Transverse colon (tissue), 4 donors: ENCODE data around the gene NBPF6. TPM values are rescaled to one million over a fixed set of nuclear protein-coding genes. Genes with fewer than 3 reads are reported as not detected.

Experiments used
- DNase-seq: peaks from one replicate; pipeline ENCODE4 v3.0.0-alpha.2; 2019
- H3K27ac ChIP-seq, 4 donors: fragments of 200-600 bp; sonication (generic); 2 replicates each; pipeline ENCODE4 v1.5.1; 2016 to 2018; ENCODE audit warnings: inconsistent platforms in 4 of 4
- H3K27me3 ChIP-seq: fragments of 200-600 bp; sonication (generic); 2 replicates; pipeline ENCODE4 v1.5.1; 2017; ENCODE audit warnings: inconsistent platforms
- H3K36me3 ChIP-seq, 4 donors: fragments of 200-600 bp; sonication (generic); 2 replicates each; pipeline ENCODE4 v1.5.1; 2017 to 2019; ENCODE audit warnings: inconsistent platforms in 4 of 4
- H3K4me1 ChIP-seq, 4 donors: fragments of 200-600 bp; sonication (generic); 2 replicates each; pipeline ENCODE4 v1.5.1; 2017 to 2020; ENCODE audit warnings: inconsistent platforms in 4 of 4
- H3K4me3 ChIP-seq, 4 donors: fragments of 200-600 bp; sonication (generic); 1 replicate in 1 of 4; 2 replicates in 3 of 4; pipeline versions ENCODE4 v1.5.1 to v1.6.1; 2017 to 2019; ENCODE audit warnings: inconsistent platforms in 4 of 4
- H3K9me3 ChIP-seq, 2 donors: fragments of 200-600 bp; sonication (generic); 2 replicates each; pipeline ENCODE4 v1.5.1; 2017 to 2019; ENCODE audit warnings: inconsistent platforms in 2 of 2
- CTCF ChIP-seq, 5 experiments: fragments of 200-600 bp in 3 of 5; fragments of 450-650 bp in 2 of 5; sonication (generic) in 3 of 5; IDR thresholded peaks; 1 replicate in 2 of 5; 2 replicates in 3 of 5; pipeline ENCODE4 v1.5.1; 2016 to 2017; ENCODE audit warnings: antibody characterized with exemption in 5 of 5, inconsistent platforms in 3 of 5, mild to moderate bottlenecking in 2 of 5, moderate library complexity in 1 of 5
- EP300 ChIP-seq: sonication (generic); formaldehyde crosslinking; IDR thresholded peaks from one replicate; pipeline ENCODE4 v1.6.1; 2017; ENCODE audit warnings: antibody characterized with exemption, low read depth
- POLR2A ChIP-seq: fragments of 450-650 bp; IDR thresholded peaks from one replicate; pipeline ENCODE4 v1.6.1; 2016; ENCODE audit warnings: antibody characterized with exemption, mild to moderate bottlenecking, moderate library complexity
- POLR2AphosphoS5 ChIP-seq, 3 donors: sonication (generic); formaldehyde crosslinking; IDR thresholded peaks; one replicate each; pipeline ENCODE4 v1.6.1; 2016; ENCODE audit warnings: antibody characterized with exemption in 3 of 3
- WGBS, 2 donors: methylation state at CpG; one replicate each; pipeline ENCODE4 v1.1.5; 2018; ENCODE audit warnings: low coverage in 1 of 2; 5-methylcytosine and 5-hydroxymethylcytosine counted together
- in situ Hi-C, 4 donors: fragments of 200-750 bp; cut with MboI; loops; one replicate each; pipeline versions ENCODE4 v1.15.0 to v1.15.1; 2017; ENCODE audit warnings: low sequenced_read_pairs in 3 of 4, low pct_ligation_motif_present in 1 of 4, low pct_unique_long_range_greater_than_20kb in 1 of 4
- intact Hi-C: fragments of 100-400 bp; cut with DNase I; formaldehyde crosslinking; loops from one replicate; pipeline ENCODE4 v1.15.1; 2023; ENCODE audit warnings: low total_unique reads
- total RNA-seq, 4 donors: library from RNA; depleted of rRNA; stranded (reverse); fragments of >200 nt; gene quantifications; one replicate each; pipeline ENCODE4 v1.1.0, GENCODE V29; 2016

The NBPF6 gene
- total RNA-seq, 4 donors from 2014 or later = 0.32 TPM; not detected in 3

- intact Hi-C loops = no loop called here
Measured at GRCh38 chr1:108502624-108503023, 52.5 kb downstream of the NBPF6 start.

GRCh38 chr1:108503062-108503733 lies 53.1 kb downstream of the NBPF6 start:
- intact Hi-C loops = no loop called here
- in situ Hi-C loops = loop anchor here in 3 of 4 donors (10.0 to 25.0 kb wide), 4 partner anchors 52 to 134 kb away; partner anchors contain the start of gene EEIG2 (in 1 of the 3)
- H3K9me3 ChIP-seq = no peaks in the 10 kb centered on the region

More at GRCh38 chr1:108502624-108503023, 52.5 kb downstream of the NBPF6 start:
- no peak for DNase-seq
- WGBS, 2 donors = 82 to 84% methylated on average over 2 of the region's 2 CpGs
- Histone ChIP-seq H3K36me3 (no peaks in the 10 kb centered on the region), H3K4me1 (no peaks in the 10 kb centered on the region), H3K27ac (no peak overlapping the region), H3K9me3 (no peaks in the 10 kb centered on the region), H3K27me3 (peaks cover 6% of the 10 kb centered on the region), H3K4me3 (no peak overlapping the region)
- in situ Hi-C loops = loop anchor here in 3 of 4 donors (10.0 to 25.0 kb wide), 4 partner anchors 52 to 135 kb away; partner anchors contain the start of gene EEIG2 (in 1 of the 3)
- TF ChIP-seq CTCF (IDR thresholded peaks at IDR 0.05) = no peak
- TF ChIP-seq POLR2AphosphoS5 (IDR thresholded peaks at IDR 0.05) = no peak
- TF ChIP-seq EP300 = no peak
- no peak for TF ChIP-seq POLR2A

GRCh38 chr1:108504447-108504846 lies 54.3 kb downstream of the NBPF6 start:
- H3K4me3 ChIP-seq = no peak overlapping the region
- H3K27ac ChIP-seq = no peak overlapping the region
- no peaks in the 10 kb centered on the region for H3K4me1 ChIP-seq
- 75 to 86% methylated on average over 1 of the region's 1 CpG for WGBS, 2 donors
- no peak for TF ChIP-seq POLR2AphosphoS5 (IDR thresholded peaks at IDR 0.05)
- TF ChIP-seq CTCF (IDR thresholded peaks at IDR 0.05) = no peak
- TF ChIP-seq POLR2A = no peak
- no peak for TF ChIP-seq EP300
- H3K27me3 ChIP-seq = peaks cover 4% of the 10 kb centered on the region
- intact Hi-C loops (no loop called here), in situ Hi-C loops (loop anchor here in 3 of 4 donors (10.0 to 25.0 kb wide), 4 partner anchors 50 to 133 kb away; partner anchors contain the start of gene EEIG2 (in 1 of the 3))
- DNase-seq = no peak
- no peaks in the 10 kb centered on the region for H3K36me3 ChIP-seq
- H3K9me3 ChIP-seq = no peaks in the 10 kb centered on the region

More at GRCh38 chr1:108503062-108503733, 53.1 kb downstream of the NBPF6 start:
- no peak overlapping the region for H3K27ac ChIP-seq
- peaks cover 6% of the 10 kb centered on the region for H3K27me3 ChIP-seq
- no peaks in the 10 kb centered on the region for H3K36me3 ChIP-seq
- 73 to 81% methylated on average over 5 of the region's 5 CpGs for WGBS, 2 donors
- no peak overlapping the region for H3K4me3 ChIP-seq
- no peaks in the 10 kb centered on the region for H3K4me1 ChIP-seq
- TF ChIP-seq CTCF (IDR thresholded peaks at IDR 0.05) (no peak), POLR2A (no peak), POLR2AphosphoS5 (IDR thresholded peaks at IDR 0.05) (no peak), EP300 (no peak)
- no peak for DNase-seq

GRCh38 chr1:108505763-108506070 lies 55.6 kb downstream of the NBPF6 start:
- 68 to 79% methylated on average over 2 of the region's 2 CpGs for WGBS, 2 donors
- Histone ChIP-seq H3K27ac (no peak overlapping the region), H3K27me3 (no peaks in the 10 kb centered on the region), H3K4me3 (no peak overlapping the region), H3K4me1 (no peaks in the 10 kb centered on the region), H3K36me3 (no peaks in the 10 kb centered on the region), H3K9me3 (no peaks in the 10 kb centered on the region)
- no peak for DNase-seq
- TF ChIP-seq EP300 = no peak
- no peak for TF ChIP-seq POLR2A
- no peak for TF ChIP-seq POLR2AphosphoS5 (IDR thresholded peaks at IDR 0.05)
- TF ChIP-seq CTCF (IDR thresholded peaks at IDR 0.05) = no peak
- intact Hi-C loops (no loop called here), in situ Hi-C loops (loop anchor here in 3 of 4 donors (10.0 to 25.0 kb wide), 4 partner anchors 49 to 132 kb away; partner anchors contain the start of gene EEIG2 (in 1 of the 3))
